WI38 (cell line): ENCODE data around the gene LRCH2.

ENCODE experiments used
- H3K4me3 ChIP-seq: 2 replicates; pipeline ENCODE4 v1.5.1; 2011; ENCODE audit warnings: low read depth, mild to moderate bottlenecking, control low read depth, low read length
- TF ChIP-seq, protein P1 (sequence below): IDR thresholded peaks from 2 replicates; pipeline ENCODE4 v1.5.1; 2012; ENCODE audit warnings: low read depth, mild to moderate bottlenecking, control low read depth, low read length

LRCH2 gene

DNA sequence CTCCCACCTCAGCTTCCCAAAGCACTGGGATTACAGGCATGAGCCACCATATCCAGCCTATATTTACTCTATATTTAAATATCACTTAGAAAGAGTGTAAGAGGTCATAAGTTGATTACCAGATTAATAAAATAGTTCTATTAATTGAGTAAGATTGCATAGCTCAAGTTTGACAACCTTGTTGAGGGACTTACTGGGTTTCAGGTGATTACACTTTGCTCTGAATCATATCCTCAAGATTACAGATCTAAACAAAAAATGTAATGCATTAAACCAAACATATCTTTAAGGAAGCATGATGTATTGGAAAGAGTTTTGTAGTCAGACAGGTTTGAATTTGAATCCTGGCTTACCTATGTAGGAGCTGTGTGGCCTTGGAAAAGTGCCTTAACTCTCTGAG, 168.6 kb downstream of the LRCH2 start:
- H3K4me3 ChIP-seq, result no peak overlapping the region
- TF ChIP-seq, protein P1, sequence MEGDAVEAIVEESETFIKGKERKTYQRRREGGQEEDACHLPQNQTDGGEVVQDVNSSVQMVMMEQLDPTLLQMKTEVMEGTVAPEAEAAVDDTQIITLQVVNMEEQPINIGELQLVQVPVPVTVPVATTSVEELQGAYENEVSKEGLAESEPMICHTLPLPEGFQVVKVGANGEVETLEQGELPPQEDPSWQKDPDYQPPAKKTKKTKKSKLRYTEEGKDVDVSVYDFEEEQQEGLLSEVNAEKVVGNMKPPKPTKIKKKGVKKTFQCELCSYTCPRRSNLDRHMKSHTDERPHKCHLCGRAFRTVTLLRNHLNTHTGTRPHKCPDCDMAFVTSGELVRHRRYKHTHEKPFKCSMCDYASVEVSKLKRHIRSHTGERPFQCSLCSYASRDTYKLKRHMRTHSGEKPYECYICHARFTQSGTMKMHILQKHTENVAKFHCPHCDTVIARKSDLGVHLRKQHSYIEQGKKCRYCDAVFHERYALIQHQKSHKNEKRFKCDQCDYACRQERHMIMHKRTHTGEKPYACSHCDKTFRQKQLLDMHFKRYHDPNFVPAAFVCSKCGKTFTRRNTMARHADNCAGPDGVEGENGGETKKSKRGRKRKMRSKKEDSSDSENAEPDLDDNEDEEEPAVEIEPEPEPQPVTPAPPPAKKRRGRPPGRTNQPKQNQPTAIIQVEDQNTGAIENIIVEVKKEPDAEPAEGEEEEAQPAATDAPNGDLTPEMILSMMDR, result no peak
